GM13976 (cell line): ENCODE data around the gene CCDC33.

Experiments used
- DNase-seq: peaks from one replicate; pipeline ENCODE4 v3.0.0; 2012; ENCODE audit warnings: low spot score
- CTCF ChIP-seq: IDR thresholded peaks from 2 replicates; pipeline ENCODE4 v1.5.1; 2012; ENCODE audit warnings: borderline replicate concordance, mild to moderate bottlenecking; ENCODE audit not compliant: insufficient read depth; ENCODE audit errors: extremely low read depth, missing control alignments, control extremely low read depth
- in situ Hi-C: fragments of 300-500 bp; cut with MboI; formaldehyde crosslinking; loops from one replicate; pipeline ENCODE4 v1.12.0; 2022; ENCODE audit warnings: low sequenced_read_pairs, mixed read lengths, inconsistent platforms; ENCODE audit not compliant: unreplicated experiment

The CCDC33 gene

GRCh38 chr15:74265046-74265639 is 29.0 kb downstream of the CCDC33 start:
- no peak for DNase-seq
- in situ Hi-C loops, result no loop called here
- TF ChIP-seq CTCF, result no peak

GRCh38 chr15:74268020-74268419 is 31.9 kb downstream of the CCDC33 start:
- no peak for TF ChIP-seq CTCF
- in situ Hi-C loops, result no loop called here
- no peak for DNase-seq

GRCh38 chr15:74269362-74270035 is 33.4 kb downstream of the CCDC33 start:
- DNase-seq, result no peak
- no peak for TF ChIP-seq CTCF
- in situ Hi-C loops, result no loop called here

GRCh38 chr15:74270155-74270554 is 34.0 kb downstream of the CCDC33 start:
- TF ChIP-seq CTCF, result no peak
- no peak for DNase-seq
- in situ Hi-C loops, result no loop called here

GRCh38 chr15:74270854-74271520 is 34.9 kb downstream of the CCDC33 start:
- no peak for TF ChIP-seq CTCF
- in situ Hi-C loops, result no loop called here

GRCh38 chr15:74272812-74273211 is 36.7 kb downstream of the CCDC33 start:
- no peak for TF ChIP-seq CTCF
- in situ Hi-C loops, result no loop called here
- DNase-seq, result no peak

More at GRCh38 chr15:74270854-74271520, 34.9 kb downstream of the CCDC33 start:
- no peak for DNase-seq
